GM12865 (cell line): Measurements from ENCODE around the gene NFKBIZ.
A peak's percentile ranks its signal among the peaks of the same experiment; 100 is the strongest.

Experiments used
- DNase-seq: peaks from one replicate; pipeline ENCODE4 v3.0.0; 2010; ENCODE audit warnings: low read depth
- H3K4me3 ChIP-seq: 2 replicates; pipeline ENCODE4 v1.5.1; 2011; ENCODE audit warnings: mild to moderate bottlenecking, low read depth, low read length, control low read depth
- CTCF ChIP-seq: IDR thresholded peaks from 2 replicates; pipeline ENCODE4 v1.5.1; 2011; ENCODE audit warnings: low read length, control low read depth, low read depth, inconsistent platforms; ENCODE audit not compliant: insufficient read depth; ENCODE audit errors: missing control alignments

NFKBIZ gene

GRCh38 chr3:101814835-101815234, 34.5 kb upstream of the NFKBIZ start:
- no peak for TF ChIP-seq CTCF
- no peak for DNase-seq
- no peak overlapping the region for H3K4me3 ChIP-seq

- H3K4me3 ChIP-seq = no peak overlapping the region
- no peak for DNase-seq
- TF ChIP-seq CTCF = no peak
Observed at GRCh38 chr3:101816215-101817149, 32.8 kb upstream of the NFKBIZ start.

DNA sequence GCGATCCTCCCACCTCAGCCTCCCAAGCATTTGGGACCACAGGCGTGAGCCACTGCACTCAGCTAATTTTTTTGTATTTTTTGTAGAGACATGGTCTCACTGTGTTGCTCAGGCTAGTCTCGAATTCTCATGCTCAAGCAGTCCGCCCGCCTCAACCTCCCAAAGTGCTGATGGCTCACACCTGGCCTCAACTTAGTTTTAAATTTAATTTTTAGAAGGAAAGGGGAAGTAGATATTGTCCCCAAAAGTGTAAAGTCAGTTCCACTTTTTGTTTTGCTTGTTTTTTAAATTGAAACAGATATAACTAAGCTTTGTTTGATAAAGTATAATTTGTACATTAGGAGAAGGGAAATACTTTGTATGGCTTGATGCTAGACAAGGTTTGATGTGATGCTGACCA, 31.3 kb upstream of the NFKBIZ start:
- TF ChIP-seq CTCF = no peak
- no peak for DNase-seq
- H3K4me3 ChIP-seq = no peak overlapping the region

- TF ChIP-seq CTCF = no peak
- no peak overlapping the region for H3K4me3 ChIP-seq
- peak; percentile 46 for DNase-seq
Observed at GRCh38 chr3:101819649-101820206, 29.6 kb upstream of the NFKBIZ start.

DNA sequence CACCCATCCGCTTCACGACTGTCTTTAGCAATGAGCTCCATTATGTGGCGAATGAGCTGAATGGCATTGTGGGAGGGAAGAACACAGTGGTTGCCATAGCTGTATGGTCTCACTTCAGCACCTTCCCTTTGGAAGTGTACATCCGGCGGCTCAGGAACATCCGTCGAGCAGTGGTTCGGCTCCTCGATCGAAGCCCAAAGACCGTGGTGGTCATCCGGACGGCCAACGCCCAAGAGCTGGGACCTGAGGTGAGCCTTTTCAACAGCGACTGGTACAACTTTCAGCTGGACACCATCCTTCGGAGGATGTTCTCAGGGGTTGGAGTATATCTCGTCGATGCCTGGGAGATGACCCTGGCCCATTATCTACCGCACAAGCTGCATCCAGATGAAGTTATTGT, 27.8 kb upstream of the NFKBIZ start:
- DNase-seq = no peak
- no peak overlapping the region for H3K4me3 ChIP-seq
- TF ChIP-seq CTCF = no peak

DNA sequence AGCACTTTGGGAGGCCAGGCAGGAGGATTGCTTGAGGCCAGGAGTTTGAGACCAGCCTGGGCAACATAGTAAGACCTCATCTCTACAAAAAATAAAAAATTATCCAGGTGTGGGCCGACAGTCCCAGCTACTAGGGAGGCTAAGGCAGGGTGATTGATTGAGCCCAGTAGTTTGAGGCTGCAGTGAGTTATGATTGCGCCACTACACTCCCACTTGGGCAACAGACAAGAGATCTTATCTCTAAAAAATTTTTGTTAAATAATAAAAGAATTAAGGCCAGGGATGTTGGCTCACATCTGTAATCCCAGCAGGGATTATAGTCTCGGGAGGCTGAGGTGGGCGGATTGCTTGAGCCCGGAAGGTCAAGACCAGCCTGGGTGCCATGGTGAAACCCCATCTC, 25.8 kb upstream of the NFKBIZ start:
- no peak for TF ChIP-seq CTCF
- no peak overlapping the region for H3K4me3 ChIP-seq
- no peak for DNase-seq
